ENCODE results near the gene ITPKB. TPM values are rescaled to one million over a fixed set of nuclear protein-coding genes. Genes with fewer than 3 reads are reported as not detected.

Gene ITPKB
- total RNA-seq, 1 donor from 2014 or later, result 13.7 TPM

- no peaks in the 10 kb centered on the region for H3K36me3 Mint-ChIP-seq (ENCODE audit: low read depth)
- no peak for TF ChIP-seq CTCF (conservative IDR thresholded peaks at IDR 0.05)
- H3K9me3 Mint-ChIP-seq, result no peaks in the 10 kb centered on the region
- DNase-seq (ENCODE audit: low read depth, low spot score), result no peak
- no peak overlapping the region for H3K27ac Mint-ChIP-seq (ENCODE audit: unreplicated experiment)
- no peaks in the 10 kb centered on the region for H3K27me3 Mint-ChIP-seq (ENCODE audit: low read depth)
- no peaks in the 10 kb centered on the region for H3K4me1 Mint-ChIP-seq
- no peak overlapping the region for H3K4me3 Mint-ChIP-seq
Measured at GRCh38 chr1:226582966-226583365, 156.1 kb downstream of the ITPKB start.

Other genes with a start within 250 kb of the ITPKB start
- 0.86 and 1.1 TPM in 2 replicates for gene STUM, start 190.5 kb downstream of the ITPKB start, total RNA-seq
- 20.1 and 20.4 TPM in 2 replicates for gene PSEN2, start 131.3 kb upstream of the ITPKB start, total RNA-seq
- gene COQ8A, start 201.0 kb upstream of the ITPKB start, total RNA-seq, result 8.2 and 9.5 TPM in 2 replicates